ENCODE measurements around the gene TMSB4X. TPM values are rescaled to one million over a fixed set of nuclear protein-coding genes. Genes with fewer than 3 reads are reported as not detected.
A peak's percentile ranks its signal among the peaks of the same experiment; 100 is the strongest.
"Not testable (repeated sequence)": the region's sequence is repeated elsewhere in the genome, so short reads cannot be mapped to it uniquely, and the experiment has no call there.

TMSB4X gene
- 6,299 and 7,116 TPM in 2 replicates for total RNA-seq (2012; rRNA removed)

- peaks cover 26% of the 10 kb centered on the region for H3K36me3 ChIP-seq (ENCODE audit: insufficient read depth, low read length)
- H3K4me1 ChIP-seq (ENCODE audit: control insufficient read depth, insufficient read depth, low read length) = peaks cover 21% of the 10 kb centered on the region
Observed at GRCh38 chrX:12974796-12975669, at the start of gene TMSB4X. Gene TMSB4X (plus strand): TSS chrX:12975110.

GRCh38 chrX:12929701-12930100 lies 45.2 kb upstream of the TMSB4X start:
- Histone ChIP-seq H3K9ac (ENCODE audit: low read depth, low read length) (no peak overlapping the region), H3K4me3 (ENCODE audit: low read length) (no peak overlapping the region), H3K4me2 (ENCODE audit: low read length) (no peak overlapping the region), H3K27me3 (ENCODE audit: control insufficient read depth, insufficient read depth, low read length) (no peaks in the 10 kb centered on the region), H3K9me3 (replicated peaks; ENCODE audit: low read length) (no peaks in the 10 kb centered on the region), H3K4me1 (ENCODE audit: control insufficient read depth, insufficient read depth, low read length) (no peaks in the 10 kb centered on the region), H3K36me3 (ENCODE audit: insufficient read depth, low read length) (no peaks in the 10 kb centered on the region)

More at GRCh38 chrX:12974796-12975669, at the start of gene TMSB4X:
- peak within 1 kb of the TSS; percentile 99 for H3K9ac ChIP-seq (ENCODE audit: low read depth, low read length)
- no peaks in the 10 kb centered on the region for H3K9me3 ChIP-seq (replicated peaks; ENCODE audit: low read length)
- peak within 1 kb of the TSS; percentile 93 for H3K4me2 ChIP-seq (ENCODE audit: low read length)
- H3K4me3 ChIP-seq (ENCODE audit: low read length) = peak within 1 kb of the TSS; percentile 86
- H3K27me3 ChIP-seq (ENCODE audit: control insufficient read depth, insufficient read depth, low read length) = no peaks in the 10 kb centered on the region

- Histone ChIP-seq H3K4me1 (ENCODE audit: control insufficient read depth, insufficient read depth, low read length) (no peaks in the 10 kb centered on the region), H3K9me3 (replicated peaks; ENCODE audit: low read length) (no peaks in the 10 kb centered on the region), H3K27me3 (ENCODE audit: control insufficient read depth, insufficient read depth, low read length) (no peaks in the 10 kb centered on the region), H3K36me3 (ENCODE audit: insufficient read depth, low read length) (no peaks in the 10 kb centered on the region), H3K4me2 (ENCODE audit: low read length) (no peak overlapping the region), H3K4me3 (ENCODE audit: low read length) (no peak overlapping the region), H3K9ac (ENCODE audit: low read depth, low read length) (no peak overlapping the region)
Observed at GRCh38 chrX:12930150-12930549, 44.8 kb upstream of the TMSB4X start.

GRCh38 chrX:12932244-12932643 lies 42.7 kb upstream of the TMSB4X start:
- Histone ChIP-seq H3K9me3 (replicated peaks; ENCODE audit: low read length) (no peaks in the 10 kb centered on the region), H3K36me3 (ENCODE audit: insufficient read depth, low read length) (no peaks in the 10 kb centered on the region), H3K4me3 (ENCODE audit: low read length) (no peak overlapping the region), H3K9ac (ENCODE audit: low read depth, low read length) (no peak overlapping the region), H3K4me1 (ENCODE audit: control insufficient read depth, insufficient read depth, low read length) (no peaks in the 10 kb centered on the region), H3K4me2 (ENCODE audit: low read length) (no peak overlapping the region), H3K27me3 (ENCODE audit: control insufficient read depth, insufficient read depth, low read length) (no peaks in the 10 kb centered on the region)

GRCh38 chrX:12934850-12935249 lies 40.1 kb upstream of the TMSB4X start:
- H3K9ac ChIP-seq (ENCODE audit: low read depth, low read length) = no peak overlapping the region
- H3K36me3 ChIP-seq (ENCODE audit: insufficient read depth, low read length) = no peaks in the 10 kb centered on the region
- H3K9me3 ChIP-seq (replicated peaks; ENCODE audit: low read length) = no peaks in the 10 kb centered on the region
- no peaks in the 10 kb centered on the region for H3K27me3 ChIP-seq (ENCODE audit: control insufficient read depth, insufficient read depth, low read length)
- H3K4me3 ChIP-seq (ENCODE audit: low read length) = no peak overlapping the region
- H3K4me2 ChIP-seq (ENCODE audit: low read length) = no peak overlapping the region
- no peaks in the 10 kb centered on the region for H3K4me1 ChIP-seq (ENCODE audit: control insufficient read depth, insufficient read depth, low read length)

GRCh38 chrX:12936947-12937346 lies 38.0 kb upstream of the TMSB4X start:
- no peak overlapping the region for H3K9ac ChIP-seq (ENCODE audit: low read depth, low read length)
- H3K9me3 ChIP-seq (replicated peaks; ENCODE audit: low read length) = no peaks in the 10 kb centered on the region
- H3K4me3 ChIP-seq (ENCODE audit: low read length) = no peak overlapping the region
- H3K36me3 ChIP-seq (ENCODE audit: insufficient read depth, low read length) = no peaks in the 10 kb centered on the region
- H3K27me3 ChIP-seq (ENCODE audit: control insufficient read depth, insufficient read depth, low read length) = no peaks in the 10 kb centered on the region
- no peaks in the 10 kb centered on the region for H3K4me1 ChIP-seq (ENCODE audit: control insufficient read depth, insufficient read depth, low read length)
- no peak overlapping the region for H3K4me2 ChIP-seq (ENCODE audit: low read length)

- H3K4me2 ChIP-seq (ENCODE audit: low read length); H3K9ac ChIP-seq (ENCODE audit: low read depth, low read length); H3K36me3 ChIP-seq (ENCODE audit: insufficient read depth, low read length); H3K4me3 ChIP-seq (ENCODE audit: low read length); H3K27me3 ChIP-seq (ENCODE audit: control insufficient read depth, insufficient read depth, low read length); H3K9me3 ChIP-seq (replicated peaks; ENCODE audit: low read length); H3K4me1 ChIP-seq (ENCODE audit: control insufficient read depth, insufficient read depth, low read length): not testable (repeated sequence)
Observed at GRCh38 chrX:12940471-12940870, 34.4 kb upstream of the TMSB4X start.

- H3K9me3 ChIP-seq (replicated peaks; ENCODE audit: low read length); H3K4me3 ChIP-seq (ENCODE audit: low read length); H3K36me3 ChIP-seq (ENCODE audit: insufficient read depth, low read length); H3K4me2 ChIP-seq (ENCODE audit: low read length); H3K4me1 ChIP-seq (ENCODE audit: control insufficient read depth, insufficient read depth, low read length); H3K27me3 ChIP-seq (ENCODE audit: control insufficient read depth, insufficient read depth, low read length); H3K9ac ChIP-seq (ENCODE audit: low read depth, low read length): not testable (repeated sequence)
Observed at GRCh38 chrX:12943592-12943991, 31.3 kb upstream of the TMSB4X start.

GRCh38 chrX:12944452-12944851 lies 30.5 kb upstream of the TMSB4X start:
- H3K9ac ChIP-seq (ENCODE audit: low read depth, low read length); H3K4me3 ChIP-seq (ENCODE audit: low read length); H3K9me3 ChIP-seq (replicated peaks; ENCODE audit: low read length); H3K4me2 ChIP-seq (ENCODE audit: low read length); H3K27me3 ChIP-seq (ENCODE audit: control insufficient read depth, insufficient read depth, low read length); H3K36me3 ChIP-seq (ENCODE audit: insufficient read depth, low read length): not testable (repeated sequence)
- H3K4me1 ChIP-seq (ENCODE audit: control insufficient read depth, insufficient read depth, low read length) = peaks cover 11% of the 10 kb centered on the region

GRCh38 chrX:12945494-12945893 lies 29.4 kb upstream of the TMSB4X start:
- H3K4me2 ChIP-seq (ENCODE audit: low read length) = no peak overlapping the region
- H3K27me3 ChIP-seq (ENCODE audit: control insufficient read depth, insufficient read depth, low read length) = no peaks in the 10 kb centered on the region
- no peak overlapping the region for H3K4me3 ChIP-seq (ENCODE audit: low read length)
- peaks cover 21% of the 10 kb centered on the region for H3K4me1 ChIP-seq (ENCODE audit: control insufficient read depth, insufficient read depth, low read length)
- no peaks in the 10 kb centered on the region for H3K9me3 ChIP-seq (replicated peaks; ENCODE audit: low read length)
- H3K36me3 ChIP-seq (ENCODE audit: insufficient read depth, low read length) = no peaks in the 10 kb centered on the region
- no peak overlapping the region for H3K9ac ChIP-seq (ENCODE audit: low read depth, low read length)

- no peak overlapping the region for H3K4me3 ChIP-seq (ENCODE audit: low read length)
- no peak overlapping the region for H3K9ac ChIP-seq (ENCODE audit: low read depth, low read length)
- no peaks in the 10 kb centered on the region for H3K27me3 ChIP-seq (ENCODE audit: control insufficient read depth, insufficient read depth, low read length)
- H3K4me2 ChIP-seq (ENCODE audit: low read length) = no peak overlapping the region
- H3K4me1 ChIP-seq (ENCODE audit: control insufficient read depth, insufficient read depth, low read length) = peaks cover 24% of the 10 kb centered on the region
- no peaks in the 10 kb centered on the region for H3K9me3 ChIP-seq (replicated peaks; ENCODE audit: low read length)
- H3K36me3 ChIP-seq (ENCODE audit: insufficient read depth, low read length) = no peaks in the 10 kb centered on the region
Observed at GRCh38 chrX:12946406-12946805, 28.5 kb upstream of the TMSB4X start.
